Caco-2 (cell line): Measurements from ENCODE around the gene LEO1. TPM values are rescaled to one million over a fixed set of nuclear protein-coding genes. Genes with fewer than 3 reads are reported as not detected.

Source experiments
- BruUV-seq: library from RNA; stranded (reverse); fragments of 400-500 nt; replicated peaks from 2 replicates; lab custom pipeline; 2021; lab: Mats Ljungman, UMichigan
- CTCF ChIA-PET: fragments of 300-600 bp; sonication (Branson Sonifier 250); formaldehyde crosslinking; loops from one replicate; lab custom pipeline; 2022; ENCODE audit warnings: antibody characterized with exemption; lab: Charles Lee
- POLR2A ChIA-PET: fragments of 300-600 bp; sonication (Branson Sonifier 250); formaldehyde crosslinking; loops from one replicate; lab custom pipeline; 2022; ENCODE audit warnings: antibody characterized with exemption; lab: Charles Lee
- DNase-seq, 2 experiments: peaks; one replicate each; pipeline versions ENCODE4 v3.0.0 to v3.0.0-alpha.2; 2020 to 2022
- H3K27me3 ChIP-seq: replicated peaks from 2 replicates; pipeline ENCODE4 v1.6.0; 2011; ENCODE audit warnings: low read length; ENCODE audit not compliant: control insufficient read depth, insufficient read depth
- H3K36me3 ChIP-seq: 2 replicates; pipeline ENCODE4 v1.5.1; 2011; ENCODE audit warnings: low read length; ENCODE audit not compliant: control insufficient read depth, insufficient read depth
- H3K4me1 ChIP-seq: fragments of 250-450 bp; sonication (Bioruptor Pico); 2 replicates; pipeline ENCODE4 v1.5.1; 2020; ENCODE audit warnings: mild to moderate bottlenecking
- H3K4me3 ChIP-seq: 2 replicates; pipeline ENCODE4 v1.5.1; 2011; ENCODE audit warnings: low read depth, mild to moderate bottlenecking, control low read depth, low read length
- H3K9me3 ChIP-seq: fragments of 250-450 bp; sonication (Bioruptor Pico); 2 replicates; pipeline ENCODE4 v1.5.1; 2020; ENCODE audit warnings: mild to moderate bottlenecking, moderate library complexity
- H3K27ac Mint-ChIP-seq: one replicate; pipeline ENCODE4 v1.8.0; 2022; ENCODE audit warnings: mixed read lengths; ENCODE audit not compliant: unreplicated experiment
- H3K27me3 Mint-ChIP-seq: one replicate; pipeline ENCODE4 v1.8.0; 2022; ENCODE audit warnings: mixed read lengths; ENCODE audit not compliant: insufficient read depth, unreplicated experiment
- H3K36me3 Mint-ChIP-seq: one replicate; pipeline ENCODE4 v1.8.0; 2022; ENCODE audit warnings: mild to moderate bottlenecking, mixed read lengths; ENCODE audit not compliant: insufficient read depth, unreplicated experiment
- H3K4me1 Mint-ChIP-seq: one replicate; pipeline ENCODE4 v1.8.0; 2022; ENCODE audit warnings: low read depth, mixed read lengths; ENCODE audit not compliant: unreplicated experiment
- H3K4me3 Mint-ChIP-seq: one replicate; pipeline ENCODE4 v1.8.0; 2022; ENCODE audit warnings: mild to moderate bottlenecking, moderate library complexity, mixed read lengths; ENCODE audit not compliant: unreplicated experiment
- H3K9me3 Mint-ChIP-seq: one replicate; pipeline ENCODE4 v1.8.0; 2022; ENCODE audit warnings: mixed read lengths; ENCODE audit not compliant: unreplicated experiment
- CTCF ChIP-seq, 2 experiments: fragments of 200-600 bp in 1 of 2; IDR thresholded peaks; 1 replicate in 1 of 2; 2 replicates in 1 of 2; pipeline versions ENCODE4 v1.5.1 to v1.8.0; 2011 to 2022; ENCODE audit warnings: antibody characterized with exemption in 1 of 2, control low read depth in 1 of 2, inconsistent platforms in 1 of 2, low read depth in 1 of 2, low read length in 1 of 2, mild to moderate bottlenecking in 1 of 2, moderate library complexity in 1 of 2; ENCODE audit not compliant: insufficient read depth in 1 of 2, severe bottlenecking in 1 of 2, unreplicated experiment in 1 of 2
- intact Hi-C: fragments of 100-400 bp; cut with micrococcal nuclease; formaldehyde crosslinking; loops from one replicate; pipeline ENCODE4 v1.10.0; 2022; ENCODE audit not compliant: unreplicated experiment
- total RNA-seq: library from RNA; stranded (reverse); gene quantifications from 2 replicates; pipeline ENCODE4 v1.2.3, GENCODE V29; 2022

The LEO1 gene
- total RNA-seq, 1 experiment from 2014 or later: 30.7 TPM

- no peak for DNase-seq
- no peaks in the 10 kb centered on the region for H3K36me3 ChIP-seq
- CTCF ChIA-PET: interaction anchor here (1.3 kb wide), 1 partner anchor 45 kb away, joined by 3 read pairs; no protein-coding TSS in a partner anchor
- no peak for TF ChIP-seq CTCF (IDR thresholded peaks at IDR 0.05; ENCODE audit: insufficient read depth in 1 of 2, low read depth in 1 of 2, low read length in 1 of 2, severe bottlenecking in 1 of 2, unreplicated experiment in 1 of 2)
- no peaks in the 10 kb centered on the region for H3K36me3 Mint-ChIP-seq
- H3K4me1 Mint-ChIP-seq: peaks cover 8% of the 10 kb centered on the region
- H3K4me3 Mint-ChIP-seq: no peak overlapping the region
- no peaks in the 10 kb centered on the region for H3K4me1 ChIP-seq
- intact Hi-C loops: no loop called here
- H3K9me3 Mint-ChIP-seq: no peaks in the 10 kb centered on the region
- H3K27me3 ChIP-seq: no peaks in the 10 kb centered on the region
- H3K4me3 ChIP-seq: no peak overlapping the region
- no peaks in the 10 kb centered on the region for H3K9me3 ChIP-seq
- no TSS peak for BruUV-seq
- POLR2A ChIA-PET: interaction anchor here (0.6 kb wide), 1 partner anchor 119 kb away, joined by 5 read pairs; no protein-coding TSS in a partner anchor
- H3K27ac Mint-ChIP-seq: no peak overlapping the region
- H3K27me3 Mint-ChIP-seq: no peaks in the 10 kb centered on the region
These were observed 21.4 kb upstream of the LEO1 start for GRCh38 chr15:51992953-51993352.

- ChIA-PET POLR2A (no interaction called here), CTCF (no interaction called here)
- Histone ChIP-seq H3K36me3 (no peaks in the 10 kb centered on the region), H3K27me3 (no peaks in the 10 kb centered on the region), H3K4me1 (no peaks in the 10 kb centered on the region), H3K9me3 (no peaks in the 10 kb centered on the region), H3K4me3 (no peak overlapping the region)
- Mint-ChIP-seq H3K27me3 (no peaks in the 10 kb centered on the region), H3K4me1 (peaks cover 8% of the 10 kb centered on the region), H3K4me3 (no peak overlapping the region), H3K9me3 (no peaks in the 10 kb centered on the region), H3K27ac (no peak overlapping the region), H3K36me3 (no peaks in the 10 kb centered on the region)
- intact Hi-C loops: no loop called here
- DNase-seq: no peak
- no peak for TF ChIP-seq CTCF (IDR thresholded peaks at IDR 0.05; ENCODE audit: insufficient read depth in 1 of 2, low read depth in 1 of 2, low read length in 1 of 2, severe bottlenecking in 1 of 2, unreplicated experiment in 1 of 2)
- no TSS peak for BruUV-seq
These were observed 19.6 kb upstream of the LEO1 start for GRCh38 chr15:51991141-51991540.

- Histone ChIP-seq H3K4me3 (no peak overlapping the region), H3K36me3 (no peaks in the 10 kb centered on the region), H3K27me3 (no peaks in the 10 kb centered on the region), H3K4me1 (no peaks in the 10 kb centered on the region), H3K9me3 (no peaks in the 10 kb centered on the region)
- ChIA-PET CTCF (interaction anchor here (0.7 kb wide), 1 partner anchor 616 kb away, joined by 4 read pairs; no protein-coding TSS in a partner anchor), POLR2A (no interaction called here)
- no peaks in the 10 kb centered on the region for H3K9me3 Mint-ChIP-seq
- no peak overlapping the region for H3K4me3 Mint-ChIP-seq
- no TSS peak for BruUV-seq
- no peaks in the 10 kb centered on the region for H3K27me3 Mint-ChIP-seq
- peaks cover 8% of the 10 kb centered on the region for H3K4me1 Mint-ChIP-seq
- no peak for TF ChIP-seq CTCF (IDR thresholded peaks at IDR 0.05; ENCODE audit: insufficient read depth in 1 of 2, low read depth in 1 of 2, low read length in 1 of 2, severe bottlenecking in 1 of 2, unreplicated experiment in 1 of 2)
- intact Hi-C loops: loop anchor here (1.0 to 5.0 kb wide), 4 partner anchors 97 to 245 kb away; no protein-coding TSS in a partner anchor
- H3K36me3 Mint-ChIP-seq: no peaks in the 10 kb centered on the region
- DNase-seq: no peak
- no peak overlapping the region for H3K27ac Mint-ChIP-seq
These were observed 11.2 kb upstream of the LEO1 start for GRCh38 chr15:51982770-51983103.
